Gastroesophageal sphincter (tissue), 4 donors: Measurements from ENCODE around the gene FOXF1. TPM values are rescaled to one million over a fixed set of nuclear protein-coding genes. Genes with fewer than 3 reads are reported as not detected.
A peak's percentile ranks its signal among the peaks of the same experiment; 100 is the strongest.

Source experiments
- ATAC-seq: fragments of 150-250 bp; one replicate; pipeline ENCODE4 v1.9.1; 2016; ENCODE audit warnings: mild to moderate bottlenecking, moderate library complexity
- H3K27ac ChIP-seq, 4 donors: fragments of 200-600 bp; sonication (generic) in 3 of 4; 1 replicate in 3 of 4; 2 replicates in 1 of 4; pipeline ENCODE4 v1.5.1; 2016 to 2019
- H3K27me3 ChIP-seq: fragments of 200-600 bp; sonication (generic); one replicate; pipeline ENCODE4 v1.5.1; 2019
- H3K36me3 ChIP-seq, 2 donors: fragments of 200-600 bp; sonication (generic); one replicate each; pipeline ENCODE4 v1.5.1; 2019; ENCODE audit warnings: control low read depth in 1 of 2
- H3K4me1 ChIP-seq, 3 donors: fragments of 200-600 bp; sonication (generic); 1 replicate in 2 of 3; 2 replicates in 1 of 3; pipeline ENCODE4 v1.5.1; 2016 to 2019; ENCODE audit warnings: control low read depth in 2 of 3
- H3K4me3 ChIP-seq, 2 donors: fragments of 200-600 bp; sonication (generic); one replicate each; pipeline ENCODE4 v1.5.1; 2019; ENCODE audit warnings: mild to moderate bottlenecking in 1 of 2, moderate library complexity in 1 of 2
- H3K9me3 ChIP-seq, 3 donors: fragments of 200-600 bp; sonication (generic); one replicate each; pipeline ENCODE4 v1.5.1; 2017 to 2019; ENCODE audit warnings: control low read depth in 2 of 3
- EP300 ChIP-seq: sonication (generic); formaldehyde crosslinking; IDR thresholded peaks from one replicate; pipeline ENCODE4 v1.6.1; 2017; ENCODE audit warnings: antibody characterized with exemption, mild to moderate bottlenecking
- POLR2A ChIP-seq, 2 donors: fragments of 450-650 bp; IDR thresholded peaks; one replicate each; pipeline ENCODE4 v1.6.1; 2017; ENCODE audit warnings: antibody characterized with exemption in 2 of 2, mild to moderate bottlenecking in 2 of 2, moderate library complexity in 1 of 2
- POLR2AphosphoS5 ChIP-seq: sonication (generic); formaldehyde crosslinking; IDR thresholded peaks from one replicate; pipeline ENCODE4 v1.6.1; 2017; ENCODE audit warnings: antibody characterized with exemption
- WGBS, 2 donors: methylation state at CpG; one replicate each; pipeline ENCODE4 v1.1.5; 2018; ENCODE audit warnings: low coverage in 1 of 2; 5-methylcytosine and 5-hydroxymethylcytosine counted together
- total RNA-seq, 4 donors: library from RNA; depleted of rRNA; stranded (reverse); fragments of >200 nt; gene quantifications; one replicate each; pipeline ENCODE4 v1.1.0, GENCODE V29; 2016
- TF ChIP-seq, protein P1 (sequence below), 4 experiments: fragments of 200-600 bp in 2 of 4; fragments of 450-650 bp in 2 of 4; sonication (generic) in 1 of 4; IDR thresholded peaks; one replicate each; pipeline ENCODE4 v1.5.1; 2017 to 2019; ENCODE audit warnings: antibody characterized with exemption in 4 of 4, mild to moderate bottlenecking in 2 of 4, moderate library complexity in 2 of 4

The FOXF1 gene
- total RNA-seq, 4 donors from 2014 or later: 39.7 to 81.1 (median 59.3) TPM

DNA sequence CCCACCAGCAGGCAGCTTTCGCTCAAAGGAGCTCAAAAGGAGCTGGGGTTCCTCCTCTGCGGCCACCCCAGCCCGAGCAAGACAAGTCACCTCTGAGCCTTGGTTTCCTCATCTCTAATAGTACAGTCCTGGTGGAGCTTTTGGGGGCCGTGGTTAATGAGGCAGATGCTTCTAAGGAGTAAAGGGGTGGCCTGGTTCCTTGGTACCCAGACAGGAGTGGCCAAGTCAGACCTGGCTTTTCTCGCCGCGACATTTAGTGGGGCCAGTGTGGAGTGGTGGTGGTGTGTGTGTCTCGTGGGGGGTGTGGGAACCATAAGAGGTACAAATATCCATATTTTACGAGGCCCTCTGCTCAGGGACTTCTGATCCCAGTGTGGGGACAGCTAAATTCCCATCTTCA is 6.7 kb downstream of the FOXF1 start:
- Histone ChIP-seq H3K36me3 (peaks cover 0 to 16% of the 10 kb centered on the region in 2 donors), H3K4me1 (peaks cover 0 to 62% (median 13%) of the 10 kb centered on the region in 3 donors), H3K9me3 (no peaks in the 10 kb centered on the region), H3K27ac (peak overlapping the region; percentile 70 to 99 (median 94)), H3K27me3 (peaks cover 23% of the 10 kb centered on the region), H3K4me3 (peak overlapping the region; percentile 46 to 89)
- 8 to 78% methylated on average over 2 to 5 of the region's 9 CpGs for WGBS, 2 donors
- TF ChIP-seq, protein P1, sequence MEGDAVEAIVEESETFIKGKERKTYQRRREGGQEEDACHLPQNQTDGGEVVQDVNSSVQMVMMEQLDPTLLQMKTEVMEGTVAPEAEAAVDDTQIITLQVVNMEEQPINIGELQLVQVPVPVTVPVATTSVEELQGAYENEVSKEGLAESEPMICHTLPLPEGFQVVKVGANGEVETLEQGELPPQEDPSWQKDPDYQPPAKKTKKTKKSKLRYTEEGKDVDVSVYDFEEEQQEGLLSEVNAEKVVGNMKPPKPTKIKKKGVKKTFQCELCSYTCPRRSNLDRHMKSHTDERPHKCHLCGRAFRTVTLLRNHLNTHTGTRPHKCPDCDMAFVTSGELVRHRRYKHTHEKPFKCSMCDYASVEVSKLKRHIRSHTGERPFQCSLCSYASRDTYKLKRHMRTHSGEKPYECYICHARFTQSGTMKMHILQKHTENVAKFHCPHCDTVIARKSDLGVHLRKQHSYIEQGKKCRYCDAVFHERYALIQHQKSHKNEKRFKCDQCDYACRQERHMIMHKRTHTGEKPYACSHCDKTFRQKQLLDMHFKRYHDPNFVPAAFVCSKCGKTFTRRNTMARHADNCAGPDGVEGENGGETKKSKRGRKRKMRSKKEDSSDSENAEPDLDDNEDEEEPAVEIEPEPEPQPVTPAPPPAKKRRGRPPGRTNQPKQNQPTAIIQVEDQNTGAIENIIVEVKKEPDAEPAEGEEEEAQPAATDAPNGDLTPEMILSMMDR (IDR thresholded peaks at IDR 0.05): peak in 1 of 4 experiments; percentile 11
- no peak for TF ChIP-seq EP300
- ATAC-seq: no peak

- TF ChIP-seq, protein P1 (IDR thresholded peaks at IDR 0.05): peak in 3 of 4 experiments; percentile 88 to 93 (median 93)
- TF ChIP-seq EP300 (no peak), POLR2A (IDR thresholded peaks at IDR 0.05) (peak in 1 of 2 donors; percentile 21), POLR2AphosphoS5 (peak; percentile 81)
- H3K27me3 ChIP-seq: peaks cover 25% of the 10 kb centered on the region
- H3K27ac ChIP-seq: peak overlapping the region; percentile 70 to 99 (median 94)
- H3K4me1 ChIP-seq: peaks cover 0 to 56% (median 13%) of the 10 kb centered on the region in 3 donors
- peak overlapping the region in 1 of 2 donors; percentile 89 for H3K4me3 ChIP-seq
- H3K9me3 ChIP-seq: no peaks in the 10 kb centered on the region
- WGBS, 2 donors: 0 to 13% methylated on average over 3 of the region's 17 CpGs
- H3K36me3 ChIP-seq: peaks cover 0 to 12% of the 10 kb centered on the region in 2 donors
- peak; percentile 73 for ATAC-seq
Observed at GRCh38 chr16:86517652-86518258, 7.4 kb downstream of the FOXF1 start.

- H3K4me3 ChIP-seq: no peak overlapping the region
- peaks cover 25% of the 10 kb centered on the region for H3K27me3 ChIP-seq
- WGBS, 2 donors: no CpG with 5 or more reads among the region's 16 CpGs
Observed at GRCh38 chr16:86519007-86519648, 8.8 kb downstream of the FOXF1 start.

GRCh38 chr16:86519649-86520316 is 9.5 kb downstream of the FOXF1 start:
- Histone ChIP-seq H3K9me3 (no peaks in the 10 kb centered on the region), H3K27me3 (peaks cover 25% of the 10 kb centered on the region), H3K4me1 (peaks cover 0 to 56% (median 13%) of the 10 kb centered on the region in 3 donors), H3K36me3 (no peaks in the 10 kb centered on the region), H3K4me3 (peak overlapping the region in 1 of 2 donors; percentile 26), H3K27ac (peak overlapping the region in 3 of 4 donors; percentile 90 to 99 (median 99))
- ATAC-seq: peak; percentile 20
- TF ChIP-seq, protein P1 (IDR thresholded peaks at IDR 0.05): peak in 3 of 4 experiments; percentile 93 to 96 (median 95)
- TF ChIP-seq POLR2AphosphoS5: peak; percentile 47
- TF ChIP-seq POLR2A (IDR thresholded peaks at IDR 0.05): no peak
- no peak for TF ChIP-seq EP300
- WGBS, 2 donors: 0% methylated on average over 1 to 5 of the region's 31 CpGs

More at GRCh38 chr16:86519007-86519648, 8.8 kb downstream of the FOXF1 start:
- H3K9me3 ChIP-seq: no peaks in the 10 kb centered on the region
- H3K36me3 ChIP-seq: no peaks in the 10 kb centered on the region
- TF ChIP-seq, protein P1 (IDR thresholded peaks at IDR 0.05): no peak
- no peak for TF ChIP-seq EP300
- TF ChIP-seq POLR2A (IDR thresholded peaks at IDR 0.05): no peak
- no peak for TF ChIP-seq POLR2AphosphoS5
- no peak for ATAC-seq
- peaks cover 0 to 56% (median 13%) of the 10 kb centered on the region in 3 donors for H3K4me1 ChIP-seq
- H3K27ac ChIP-seq: peak overlapping the region in 3 of 4 donors; percentile 90 to 99 (median 99)
